GF-D8 (cell line): ENCODE data around the gene SIN3B.

Experiments used
- DNase-seq: peaks from one replicate; lab custom pipeline; 2025; lab: John Stamatoyannopoulos, UW

Gene SIN3B

GRCh38 chr19:16911046-16911445, 81.8 kb downstream of the SIN3B start:
- DNase-seq: no peak

- DNase-seq: no peak
Measured at GRCh38 chr19:16912780-16913179, 83.6 kb downstream of the SIN3B start.

GRCh38 chr19:16914421-16914820, 85.2 kb downstream of the SIN3B start:
- no peak for DNase-seq

GRCh38 chr19:16915135-16915534, 85.9 kb downstream of the SIN3B start:
- no peak for DNase-seq

- no peak for DNase-seq
Measured at GRCh38 chr19:16915734-16916133, 86.5 kb downstream of the SIN3B start.

- no peak for DNase-seq
Measured at GRCh38 chr19:16917401-16917800, 88.2 kb downstream of the SIN3B start.

- DNase-seq: no peak
Measured at GRCh38 chr19:16919496-16919895, 90.3 kb downstream of the SIN3B start.

GRCh38 chr19:16920816-16921529, 91.8 kb downstream of the SIN3B start:
- DNase-seq: no peak

GRCh38 chr19:16921766-16922591, 92.8 kb downstream of the SIN3B start:
- DNase-seq: no peak

GRCh38 chr19:16922592-16922934, 93.4 kb downstream of the SIN3B start:
- DNase-seq: no peak

- no peak for DNase-seq
Measured at GRCh38 chr19:16922949-16923348, 93.8 kb downstream of the SIN3B start.

- DNase-seq: no peak
Measured at GRCh38 chr19:16927883-16928282, 98.7 kb downstream of the SIN3B start.

- no peak for DNase-seq
Measured at GRCh38 chr19:16928351-16928750, 99.2 kb downstream of the SIN3B start.

- no peak for DNase-seq
Measured at GRCh38 chr19:16928916-16929315, 99.7 kb downstream of the SIN3B start.
